Activated CD4-positive, alpha-beta T cell treated with anti-CD3 and anti-CD28 coated beads for 48 hours (primary cell): Measurements from ENCODE around the gene PDGFB.

Source experiments
- DNase-seq: peaks from one replicate; pipeline ENCODE4 v3.0.0-alpha.2; 2020

The PDGFB gene

DNA sequence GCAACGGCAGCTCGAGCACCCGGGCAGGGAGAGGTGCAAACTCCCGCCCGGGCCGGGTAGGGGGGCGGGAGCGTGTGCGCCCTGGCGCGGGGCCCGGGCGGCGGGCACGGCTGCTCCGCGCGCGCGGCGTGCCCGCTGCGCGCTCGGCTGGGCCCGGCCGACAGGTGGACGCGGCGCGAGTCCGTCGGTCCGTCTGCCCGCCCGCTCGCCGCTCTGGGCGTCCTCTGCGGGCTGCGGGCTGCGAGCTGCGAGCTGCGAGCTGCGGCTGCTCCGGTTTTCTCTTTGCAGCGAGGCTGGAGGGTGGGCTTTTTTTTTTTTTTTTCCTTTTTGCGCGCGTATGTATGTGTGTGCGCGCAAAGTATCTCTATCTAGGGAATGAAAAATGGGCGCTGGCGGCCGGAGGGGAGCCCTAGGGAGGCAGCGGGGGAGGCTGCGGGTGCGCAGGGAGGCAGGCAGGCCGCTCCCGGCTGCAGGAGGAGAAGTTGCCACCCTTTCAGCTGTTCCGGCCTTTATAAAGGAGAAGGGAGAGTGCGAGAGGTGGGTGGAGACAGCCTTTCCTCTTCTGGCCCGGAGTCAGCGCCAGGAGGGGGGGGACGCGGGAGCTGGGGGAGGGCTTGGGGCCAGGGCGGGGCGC lies at the start of gene PDGFB:
Gene PDGFB (minus strand): TSS at position 487 of the 634 bp plus-strand sequence. CDS start 1,019 bp downstream, outside the sequence.
- no peak for DNase-seq

DNA sequence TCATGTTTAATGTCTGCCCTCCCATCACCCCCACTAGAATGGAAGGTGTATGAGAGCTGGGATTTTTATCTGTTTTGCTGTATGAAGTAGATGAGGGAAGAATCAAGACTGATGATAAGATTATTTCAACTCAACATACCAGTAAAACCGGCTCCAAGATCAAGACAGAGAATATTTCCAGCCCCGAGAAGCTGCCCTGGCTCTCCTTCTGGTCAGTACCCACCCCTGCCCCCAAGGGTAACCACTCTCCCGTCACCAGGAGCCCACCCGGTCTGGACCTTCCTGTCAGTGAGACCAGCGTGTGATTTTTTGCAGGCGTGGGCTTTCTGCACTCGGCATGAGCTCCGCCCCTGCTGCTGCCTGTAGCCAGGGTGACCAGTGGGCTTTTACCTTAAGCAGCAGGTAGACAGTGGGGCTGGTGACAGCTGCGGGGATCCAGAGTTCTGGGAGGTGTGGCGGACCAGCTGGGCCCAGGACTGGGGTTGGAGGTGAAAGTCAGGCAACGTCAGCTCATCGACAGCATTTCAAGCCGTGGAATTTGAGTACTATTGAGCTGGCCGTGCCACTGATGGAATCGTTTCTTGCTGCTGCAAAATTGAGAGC lies 49.1 kb upstream of the PDGFB start:
- DNase-seq = no peak

DNA sequence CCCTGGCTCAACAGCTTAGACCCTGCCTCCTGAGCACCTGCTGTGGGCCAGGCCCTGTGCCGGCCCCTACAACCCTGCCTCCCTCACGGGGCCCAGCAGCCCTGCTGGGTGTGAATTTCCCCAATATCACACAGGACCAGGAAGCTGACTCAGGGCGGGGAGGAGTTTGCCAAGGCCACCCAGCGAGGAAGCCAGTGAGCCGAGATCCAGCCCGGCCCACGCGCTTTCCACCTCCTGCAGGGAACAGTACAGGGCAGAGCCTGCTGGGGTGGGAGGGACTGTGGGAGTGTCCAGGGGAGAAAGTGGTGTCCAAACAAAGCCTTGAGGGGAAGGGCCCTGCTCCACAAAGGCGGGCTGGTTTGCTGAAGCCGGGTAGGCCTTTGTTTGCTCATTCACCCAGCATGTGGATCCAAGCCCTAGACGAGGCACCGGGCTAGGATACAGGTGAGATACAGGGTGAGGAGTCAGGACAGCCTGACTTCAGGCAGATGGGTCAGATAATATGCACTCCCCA lies 47.8 kb upstream of the PDGFB start:
- DNase-seq = no peak

DNA sequence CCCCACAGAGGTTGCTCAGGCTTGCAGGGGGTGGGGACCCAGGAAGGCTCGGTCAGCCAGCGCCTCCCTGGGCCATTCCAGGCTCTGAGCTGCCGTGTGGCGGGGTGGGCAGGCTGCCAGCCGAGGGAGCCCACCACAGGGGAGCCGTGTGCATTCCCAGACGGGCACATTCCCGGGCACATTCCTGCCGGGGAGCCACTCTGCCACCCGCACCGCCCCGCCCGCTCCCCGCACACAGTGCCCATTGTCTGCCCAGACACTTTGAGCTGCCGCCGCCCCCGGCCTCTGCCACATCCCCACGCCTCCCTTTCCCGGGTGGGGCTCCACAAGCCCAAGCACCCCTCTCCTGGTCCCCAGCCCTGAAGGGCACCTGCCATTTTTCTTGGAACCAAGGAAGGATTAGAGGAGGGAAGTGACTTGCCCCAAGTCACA lies 47.3 kb upstream of the PDGFB start:
- DNase-seq = no peak

DNA sequence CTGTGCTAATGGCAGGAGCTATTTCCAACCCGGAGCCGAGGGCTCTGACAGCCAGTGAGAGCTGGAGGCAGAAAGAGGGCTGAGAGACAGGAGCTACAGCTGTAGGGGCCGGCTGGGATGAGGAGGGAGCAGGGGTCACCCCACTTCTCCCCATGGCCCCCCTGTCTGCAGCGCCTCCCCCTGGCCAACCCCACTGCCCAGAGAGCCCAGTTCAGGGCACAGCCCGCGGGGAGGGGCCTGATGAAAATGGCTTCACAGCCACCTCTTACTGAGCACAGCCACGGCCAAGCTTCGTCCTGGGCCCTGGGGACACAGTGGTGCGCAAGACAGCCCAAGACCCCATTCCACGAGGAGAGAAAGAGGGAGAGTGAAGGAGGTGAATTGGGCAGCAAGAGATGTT lies 46.7 kb upstream of the PDGFB start:
- no peak for DNase-seq

DNA sequence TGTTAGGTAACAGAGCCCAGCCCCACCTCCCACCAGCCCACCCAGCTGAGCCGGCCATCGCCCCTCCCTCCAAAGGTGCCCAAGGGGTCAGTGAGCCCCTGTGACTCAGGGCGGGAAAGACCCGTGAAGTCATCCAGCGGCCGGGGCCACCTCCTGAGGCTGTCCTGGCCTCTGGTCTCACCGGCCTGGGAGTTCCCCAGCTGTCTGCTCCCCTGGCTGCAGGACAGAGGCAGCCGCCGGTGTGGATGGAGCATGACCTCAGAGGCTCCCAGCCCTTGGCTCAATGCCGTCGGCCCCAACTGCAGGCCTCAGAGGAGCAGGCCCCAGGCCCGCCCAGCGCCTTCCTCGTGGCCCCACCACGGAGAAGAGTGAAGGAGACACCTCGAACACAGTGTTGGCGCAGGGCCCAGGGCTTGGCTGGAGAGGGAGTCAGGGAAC lies 46.0 kb upstream of the PDGFB start:
- no peak for DNase-seq

DNA sequence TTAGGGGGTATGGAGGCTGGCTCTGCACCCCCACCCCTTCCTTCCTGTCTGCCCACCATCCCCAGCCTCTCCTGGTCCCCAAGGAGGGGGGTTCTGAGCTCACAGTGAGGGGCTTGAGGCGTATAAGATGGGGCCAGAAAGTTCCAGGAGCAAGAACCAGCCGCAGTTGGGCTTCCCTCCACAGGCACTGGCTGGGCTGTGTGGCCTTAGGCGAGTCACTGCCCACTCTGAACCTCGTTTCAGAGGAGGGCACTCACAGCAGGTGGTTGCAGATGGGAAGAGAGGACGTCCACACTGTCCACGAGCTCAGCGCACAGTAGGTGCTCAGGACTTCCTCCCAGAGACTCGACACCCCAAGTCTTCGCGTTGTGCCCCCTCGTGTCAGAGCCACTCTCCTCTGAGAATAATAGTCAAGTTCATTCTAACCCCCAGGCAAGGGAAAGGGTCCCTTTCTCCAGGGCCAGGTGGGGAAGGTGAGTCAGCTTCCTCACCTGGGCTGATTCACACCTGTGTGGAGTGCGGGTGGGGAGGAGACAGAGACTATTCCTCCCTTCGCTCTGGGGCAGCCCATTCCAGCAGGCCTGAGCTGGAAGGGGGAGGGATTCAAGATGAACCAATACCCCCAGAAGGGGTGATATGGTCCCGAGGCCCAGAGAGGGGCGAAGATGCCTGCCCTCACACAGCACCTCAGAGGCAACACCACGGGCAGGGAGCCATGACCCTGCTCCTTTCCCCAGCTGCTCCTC lies 45.4 kb upstream of the PDGFB start:
- no peak for DNase-seq

DNA sequence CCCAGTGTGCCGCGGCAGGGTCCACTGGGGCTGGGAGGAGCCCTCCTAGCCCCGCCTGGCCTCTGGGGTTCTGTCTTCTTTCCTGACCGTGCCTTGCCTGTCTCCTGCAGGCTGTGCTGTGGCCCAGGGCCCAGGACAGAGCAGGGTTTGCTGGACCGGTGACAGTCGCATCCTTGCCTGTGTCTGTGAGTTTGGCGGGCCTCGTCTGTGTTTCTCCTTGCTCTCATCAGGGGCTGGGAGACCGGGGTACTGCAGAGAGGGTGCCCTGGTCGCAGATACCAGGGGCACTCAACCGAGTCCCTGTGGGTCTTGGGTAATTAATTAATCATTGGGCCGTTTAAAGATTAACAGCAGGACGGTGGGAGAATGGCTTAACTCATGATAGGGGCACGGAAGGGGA lies 44.8 kb upstream of the PDGFB start:
- no peak for DNase-seq

DNA sequence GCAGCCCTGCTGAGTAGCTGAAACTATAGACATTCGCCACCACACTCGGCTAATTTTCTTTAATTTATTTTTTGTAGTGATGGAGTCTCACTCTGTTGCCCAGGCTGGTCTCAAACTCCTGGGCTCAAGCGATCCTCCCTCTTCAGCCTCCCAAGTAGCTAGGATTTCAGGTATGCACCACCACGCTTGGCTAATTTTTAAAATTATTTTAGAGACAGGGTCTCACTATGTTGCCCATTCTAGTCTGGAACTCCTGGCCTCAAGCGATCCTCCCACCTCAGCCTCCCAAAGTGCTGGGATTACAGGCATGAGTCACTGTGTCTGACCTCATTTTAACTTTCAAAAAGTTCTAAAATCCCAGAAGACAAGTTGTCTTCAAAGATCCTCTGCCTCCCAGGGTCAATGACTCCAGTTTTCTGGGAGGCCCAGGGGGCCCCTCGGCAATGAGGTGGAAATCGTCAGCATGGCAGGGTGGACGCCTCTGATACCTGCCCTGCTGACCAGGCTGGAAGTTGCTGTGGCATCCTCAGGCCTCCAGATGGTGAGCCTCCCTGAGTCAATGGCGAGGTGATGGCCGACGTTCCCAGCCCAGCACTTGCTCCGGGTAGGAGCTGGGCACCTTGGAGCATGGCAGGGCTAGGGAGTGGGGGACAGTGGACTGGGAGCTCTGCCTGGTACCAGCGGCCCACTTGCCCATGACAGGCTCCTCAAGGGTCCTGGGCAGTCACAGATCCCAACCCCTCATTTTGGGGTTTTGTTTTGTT lies 43.5 kb upstream of the PDGFB start:
- DNase-seq = no peak

DNA sequence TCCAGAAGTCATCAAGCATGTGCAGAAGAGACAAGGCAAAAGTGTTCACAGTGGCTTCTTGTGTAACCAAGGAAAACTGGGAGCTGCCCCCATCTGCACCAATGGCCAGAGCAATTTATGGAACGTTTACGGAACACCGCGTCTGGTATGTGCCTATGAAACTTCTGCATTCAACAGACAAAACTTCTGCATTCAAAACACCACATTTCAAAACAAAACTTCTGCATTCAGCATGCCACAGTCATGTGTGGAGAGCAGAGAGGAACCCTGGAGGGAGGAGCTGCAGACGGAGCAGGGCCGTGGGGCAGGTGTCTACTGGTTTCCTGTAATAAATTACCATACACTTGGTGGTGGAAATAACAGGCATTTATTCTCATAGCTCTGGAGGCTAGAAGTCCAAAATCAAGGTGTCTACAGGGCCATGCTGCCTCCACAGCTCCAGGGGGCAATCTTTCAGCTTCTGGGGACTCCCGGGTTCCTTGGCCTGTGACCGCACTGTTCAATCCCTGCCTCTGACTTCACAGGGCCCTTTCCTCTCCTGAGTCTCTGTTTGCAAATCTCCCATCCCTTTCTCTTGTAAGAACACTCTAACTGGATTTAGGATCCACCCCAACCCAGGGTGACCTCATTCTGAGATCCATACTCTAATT lies 42.4 kb upstream of the PDGFB start:
- no peak for DNase-seq

DNA sequence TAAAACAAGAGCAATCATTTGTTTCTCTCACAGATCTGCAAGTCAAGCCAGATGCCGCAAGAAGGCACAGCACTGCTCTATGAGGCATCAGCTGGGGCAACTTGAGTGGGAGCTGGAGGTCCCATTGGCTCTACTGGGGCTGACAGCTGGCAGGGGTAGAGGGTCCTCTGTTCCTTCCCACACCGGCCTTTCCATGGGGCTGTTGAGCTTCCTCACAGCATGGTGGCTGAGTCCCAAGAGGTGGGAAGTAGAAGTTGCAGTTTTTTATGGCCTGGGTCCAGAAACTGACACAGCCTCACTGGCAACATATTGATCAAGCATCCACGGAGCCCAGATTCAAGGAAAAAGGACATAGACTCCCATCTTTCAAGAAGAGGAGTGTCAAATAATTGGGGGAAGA lies 40.2 kb upstream of the PDGFB start:
- DNase-seq = no peak

DNA sequence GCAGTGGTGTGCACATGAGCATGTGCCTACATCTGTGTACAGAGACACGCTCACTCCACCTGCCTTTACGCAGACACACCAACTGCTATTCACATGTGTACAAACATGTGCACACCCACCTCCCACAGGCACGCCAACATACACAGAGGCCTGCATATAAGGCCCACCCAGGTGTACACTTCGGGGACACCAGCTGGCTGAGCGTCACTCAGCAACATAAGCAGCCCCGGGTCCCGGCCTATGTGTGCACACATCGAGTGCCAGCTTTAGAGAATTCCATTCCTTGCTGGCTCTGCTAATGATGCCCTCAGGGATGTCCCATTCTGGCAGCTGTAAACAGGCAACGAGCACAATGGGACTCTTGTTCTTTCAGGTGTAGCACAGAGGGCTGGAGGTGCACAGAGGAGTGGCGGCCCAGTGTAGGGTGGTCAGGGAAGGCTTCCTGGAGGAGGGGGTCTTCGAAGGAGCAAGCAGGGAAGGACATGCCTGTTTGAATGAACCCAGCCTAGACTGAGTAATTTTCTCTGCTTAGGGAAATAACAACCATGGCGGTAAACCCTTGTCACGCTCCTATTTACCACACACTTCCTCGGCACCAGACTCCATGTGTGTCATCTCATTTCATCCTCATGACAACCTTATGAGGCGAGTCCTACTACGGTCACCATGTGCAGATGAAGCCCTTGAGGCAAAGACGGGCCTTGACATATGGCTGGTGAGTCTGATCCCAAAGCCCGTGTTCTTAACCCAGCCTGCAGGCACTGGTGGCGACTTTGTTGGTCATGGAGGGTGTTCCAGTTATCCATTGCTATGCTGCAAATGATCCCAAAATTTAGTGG lies 39.6 kb upstream of the PDGFB start:
- DNase-seq = no peak

DNA sequence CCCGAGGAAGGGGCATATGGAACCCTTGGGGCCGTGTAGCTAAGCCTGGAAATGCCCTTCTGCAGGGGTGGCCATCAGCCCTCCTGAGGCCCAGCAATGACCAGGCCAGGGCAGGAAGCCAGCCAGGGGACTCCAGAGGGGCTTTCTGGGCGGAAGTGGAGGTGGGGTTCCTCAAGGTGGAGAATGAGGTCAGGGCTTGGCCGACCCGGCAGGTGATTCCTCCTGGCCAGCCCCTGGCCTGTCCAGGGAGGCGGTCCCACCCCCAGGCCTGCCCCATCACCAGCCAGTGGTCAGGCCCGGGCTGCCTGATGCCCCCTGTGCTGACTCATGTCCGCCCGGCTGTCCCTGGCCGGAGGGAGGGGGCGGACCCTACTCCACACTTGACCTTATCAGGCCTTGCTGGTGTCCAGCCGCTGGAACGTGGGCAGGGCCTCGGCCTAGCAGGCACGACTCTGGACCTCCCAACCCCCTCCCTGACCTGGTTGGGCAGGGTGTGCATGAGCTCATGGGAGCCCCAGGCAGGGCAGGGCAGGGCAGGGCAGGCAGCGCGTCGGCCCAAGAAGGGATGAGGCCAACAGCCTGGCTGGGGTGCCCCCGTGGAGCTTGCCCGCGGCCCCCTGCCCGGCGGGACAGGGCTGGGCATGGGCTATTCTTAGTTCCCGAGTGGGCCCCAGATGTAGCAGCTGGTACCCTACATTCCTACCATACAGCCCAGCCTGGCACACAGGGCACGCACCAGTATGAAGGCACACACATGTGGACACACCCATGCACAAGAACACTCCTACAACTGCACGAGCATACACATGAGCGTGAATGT lies 38.8 kb upstream of the PDGFB start:
- DNase-seq = no peak

DNA sequence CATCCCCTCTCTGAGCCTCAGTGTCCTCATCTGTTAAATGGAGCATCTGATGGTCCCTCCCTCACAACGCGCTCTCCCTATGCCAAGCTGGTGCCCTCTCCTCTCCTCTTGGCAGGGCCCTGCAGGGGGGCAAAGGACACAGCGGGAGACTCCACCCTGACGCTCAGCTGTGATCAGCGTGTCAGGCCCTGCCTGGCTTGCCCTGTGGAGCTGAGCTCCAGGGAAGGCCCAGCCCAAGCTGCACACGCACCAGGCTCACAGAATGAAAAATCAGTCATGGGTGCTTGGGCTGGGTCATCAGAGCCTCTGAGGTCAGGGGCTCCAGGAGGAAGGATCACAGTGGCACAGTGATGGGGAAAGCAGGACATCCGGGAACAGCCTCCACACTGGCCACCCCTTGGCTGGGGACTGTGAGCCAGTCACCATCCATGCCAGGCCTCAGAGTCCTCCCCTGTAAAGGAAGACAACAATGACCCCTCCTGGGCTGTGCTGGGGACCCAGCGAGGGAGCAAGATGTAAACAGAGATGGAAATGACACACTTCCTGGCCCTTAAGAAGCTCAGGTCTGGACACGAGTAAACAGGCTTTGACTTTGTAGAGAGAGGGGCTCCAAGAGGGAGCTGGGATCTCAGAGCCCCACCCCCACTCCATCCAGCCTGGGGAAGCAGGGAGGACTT lies 38.0 kb upstream of the PDGFB start:
- DNase-seq = no peak

DNA sequence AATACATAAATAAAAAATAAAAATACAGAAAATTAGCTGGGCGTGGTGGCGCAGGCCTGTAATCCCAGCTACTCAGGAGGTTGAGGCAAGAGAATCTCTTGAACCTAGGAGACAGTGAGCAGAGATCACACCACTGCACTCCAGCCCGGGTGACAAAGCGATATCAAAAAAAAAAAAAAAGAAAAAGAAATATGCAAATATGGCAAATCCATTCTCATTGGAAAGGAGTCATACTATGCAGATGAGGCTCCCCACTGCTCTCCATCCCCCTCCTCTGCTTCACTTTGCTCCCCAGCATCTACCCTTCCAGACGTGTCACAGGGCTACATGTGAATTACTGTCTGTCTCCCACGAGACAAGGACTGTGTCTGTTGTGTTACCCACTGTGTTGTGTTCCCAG lies 36.3 kb upstream of the PDGFB start:
- no peak for DNase-seq

DNA sequence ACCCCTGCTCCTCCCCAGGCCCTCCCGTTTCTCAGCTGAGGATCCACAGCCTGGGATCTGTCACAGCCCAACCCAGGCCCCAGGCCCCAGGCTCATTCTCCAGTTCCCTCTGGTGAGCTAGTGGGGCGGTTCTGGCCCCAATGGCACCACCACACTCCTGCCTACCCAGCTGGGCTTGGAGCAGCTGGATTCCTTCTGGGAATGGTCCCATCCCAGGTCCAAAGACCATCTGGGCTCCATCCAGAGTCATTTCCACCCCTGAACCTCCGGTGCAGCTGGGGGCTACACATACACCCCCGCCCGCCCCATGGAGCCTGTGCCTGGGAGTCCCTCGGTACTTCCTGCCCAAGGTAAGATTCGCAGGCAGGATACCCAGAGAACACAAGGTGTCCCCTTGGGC lies 35.5 kb upstream of the PDGFB start:
- no peak for DNase-seq

DNA sequence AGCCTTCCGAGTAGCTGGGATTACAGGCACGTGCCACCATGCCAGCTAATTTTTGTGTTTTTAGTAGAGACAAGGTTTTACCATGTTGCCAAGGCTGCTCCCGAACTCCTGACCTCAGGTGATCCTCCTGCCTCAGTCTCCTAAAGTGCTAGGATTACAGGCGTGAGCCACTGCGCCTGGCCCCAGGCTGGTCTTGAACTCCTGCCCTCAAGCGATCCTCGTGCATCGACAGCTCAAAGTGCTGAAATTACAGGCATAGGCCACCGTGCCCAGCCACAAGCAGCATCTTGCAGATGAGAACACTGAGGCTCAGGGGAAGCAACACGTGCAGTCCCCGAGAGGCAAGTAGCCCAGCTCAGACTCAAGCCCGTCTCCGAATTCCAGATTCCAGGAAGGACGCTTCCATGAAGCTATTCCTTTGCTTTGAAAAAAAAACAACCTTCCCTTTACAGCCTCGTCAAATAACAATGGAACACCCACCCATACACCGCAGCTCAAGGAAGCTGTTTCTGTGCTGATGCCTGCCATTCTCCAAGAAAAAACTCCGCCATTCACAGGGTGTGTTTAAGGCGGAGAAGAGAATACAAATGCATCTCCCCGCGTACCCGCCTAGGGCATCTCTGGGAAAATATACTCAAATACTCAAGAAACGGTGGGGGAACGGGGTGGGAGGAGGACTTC lies 34.5 kb upstream of the PDGFB start:
- DNase-seq = no peak

DNA sequence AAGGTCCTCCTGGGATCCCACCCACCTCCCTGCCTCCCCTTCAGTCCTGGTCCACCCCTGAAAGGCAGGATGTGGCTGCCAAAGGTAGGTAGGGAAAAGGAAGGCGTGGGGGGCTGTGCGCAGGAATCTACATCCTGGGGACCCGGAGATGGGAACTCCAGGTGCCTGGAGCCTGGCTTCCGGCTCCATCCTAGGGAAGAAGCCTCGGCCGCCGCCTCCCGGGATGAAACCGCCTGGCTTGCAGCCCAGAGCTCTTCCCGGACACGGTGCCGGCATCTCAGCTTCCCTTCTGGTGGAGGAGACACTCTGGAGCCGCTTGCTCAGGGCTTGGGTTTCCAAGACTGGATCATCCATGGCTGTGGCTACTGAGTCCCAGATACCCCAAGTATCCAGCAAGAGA lies 33.3 kb upstream of the PDGFB start:
- DNase-seq = no peak

DNA sequence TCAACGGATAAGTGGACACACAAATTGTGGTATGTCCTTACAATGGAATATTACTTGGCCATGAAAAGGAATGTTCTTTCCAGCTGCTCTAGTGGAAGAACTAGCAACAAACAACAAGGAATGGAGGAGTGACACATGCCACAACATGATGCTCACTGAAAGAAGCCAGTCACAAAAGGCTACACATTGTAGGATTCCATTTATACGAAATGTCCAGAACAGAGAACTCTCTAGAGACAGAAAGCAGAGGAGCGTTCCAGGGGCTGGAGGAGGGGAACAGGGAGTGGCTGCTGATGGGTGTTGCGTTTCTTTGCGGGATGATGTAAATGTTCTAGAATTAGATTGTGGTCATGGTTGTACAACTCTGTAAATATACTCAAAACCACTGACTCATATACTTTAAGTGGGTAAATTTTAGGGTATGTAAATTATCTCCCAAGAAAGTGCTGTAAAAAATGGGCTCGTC lies 32.4 kb upstream of the PDGFB start:
- DNase-seq = no peak
